ENCODE measurements around the gene KRT82.

KRT82 gene

GRCh38 chr12:52435659-52435999, 29.5 kb upstream of the KRT82 start:
- TF ChIP-seq FOXP2 (optimal IDR thresholded peaks at IDR 0.05; ENCODE audit: borderline replicate concordance, extremely low read depth, extremely low read length, insufficient read depth) (no peak), TAF1 (IDR thresholded peaks at IDR 0.05; ENCODE audit: borderline replicate concordance, insufficient read depth, low read length) (no peak), POLR2AphosphoS5 (IDR thresholded peaks at IDR 0.05; ENCODE audit: low read depth, low read length) (no peak), SIN3A (IDR thresholded peaks at IDR 0.05; ENCODE audit: borderline replicate concordance, insufficient read depth, low read length) (no peak), REST (IDR thresholded peaks at IDR 0.05; ENCODE audit: insufficient read depth in 1 of 2, low read depth in 2 of 2, low read length in 2 of 2) (no peak)

GRCh38 chr12:52434760-52435530, 28.8 kb upstream of the KRT82 start:
- TF ChIP-seq TAF1 (IDR thresholded peaks at IDR 0.05; ENCODE audit: borderline replicate concordance, insufficient read depth, low read length) (no peak), SIN3A (IDR thresholded peaks at IDR 0.05; ENCODE audit: borderline replicate concordance, insufficient read depth, low read length) (no peak), FOXP2 (optimal IDR thresholded peaks at IDR 0.05; ENCODE audit: borderline replicate concordance, extremely low read depth, extremely low read length, insufficient read depth) (no peak), REST (IDR thresholded peaks at IDR 0.05; ENCODE audit: insufficient read depth in 1 of 2, low read depth in 2 of 2, low read length in 2 of 2) (no peak), POLR2AphosphoS5 (IDR thresholded peaks at IDR 0.05; ENCODE audit: low read depth, low read length) (no peak)

DNA sequence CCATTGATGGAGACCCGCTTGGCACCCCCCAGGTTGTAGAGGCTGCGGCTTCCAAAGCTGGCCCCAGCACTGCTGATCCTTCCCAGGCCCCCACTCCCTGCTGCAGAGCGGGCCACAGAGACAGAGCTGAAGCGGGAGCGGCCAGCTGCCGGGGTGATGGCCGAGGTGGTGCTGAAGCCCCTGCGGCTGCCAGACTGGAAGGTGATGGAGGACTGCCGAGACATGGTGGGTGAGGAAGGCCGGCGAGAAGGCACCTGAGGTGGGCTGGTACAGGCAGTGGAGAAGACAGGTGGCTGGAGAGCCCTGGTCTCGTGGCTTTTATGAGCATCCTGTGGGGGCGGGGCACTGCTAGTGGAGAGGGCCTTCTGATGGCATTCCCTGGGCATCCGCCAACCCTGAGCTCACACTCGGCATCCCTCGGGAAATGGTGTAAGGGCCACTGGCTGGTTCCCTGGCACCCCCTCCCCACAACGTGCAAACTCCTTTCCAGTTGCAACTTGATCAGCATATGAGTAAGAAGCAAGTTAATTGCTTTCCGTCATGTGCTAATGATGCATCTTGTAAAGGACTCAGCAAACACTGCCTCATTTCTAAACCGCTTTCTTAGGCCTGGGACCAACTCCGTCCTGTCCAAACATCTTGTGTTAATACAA, 28.1 kb upstream of the KRT82 start, which contains the start of gene KRT75:
TSS of gene KRT75 (minus strand) at position 291 of the 653 bp plus-strand sequence. CDS start at position 224, 67 bp downstream.
- no peak for TF ChIP-seq TAF1 (IDR thresholded peaks at IDR 0.05; ENCODE audit: borderline replicate concordance, insufficient read depth, low read length)
- TF ChIP-seq SIN3A (IDR thresholded peaks at IDR 0.05; ENCODE audit: borderline replicate concordance, insufficient read depth, low read length) = no peak
- TF ChIP-seq FOXP2 (optimal IDR thresholded peaks at IDR 0.05; ENCODE audit: borderline replicate concordance, extremely low read depth, extremely low read length, insufficient read depth) = no peak
- TF ChIP-seq POLR2AphosphoS5 (IDR thresholded peaks at IDR 0.05; ENCODE audit: low read depth, low read length) = no peak
- no peak for TF ChIP-seq REST (IDR thresholded peaks at IDR 0.05; ENCODE audit: insufficient read depth in 1 of 2, low read depth in 2 of 2, low read length in 2 of 2)

DNA sequence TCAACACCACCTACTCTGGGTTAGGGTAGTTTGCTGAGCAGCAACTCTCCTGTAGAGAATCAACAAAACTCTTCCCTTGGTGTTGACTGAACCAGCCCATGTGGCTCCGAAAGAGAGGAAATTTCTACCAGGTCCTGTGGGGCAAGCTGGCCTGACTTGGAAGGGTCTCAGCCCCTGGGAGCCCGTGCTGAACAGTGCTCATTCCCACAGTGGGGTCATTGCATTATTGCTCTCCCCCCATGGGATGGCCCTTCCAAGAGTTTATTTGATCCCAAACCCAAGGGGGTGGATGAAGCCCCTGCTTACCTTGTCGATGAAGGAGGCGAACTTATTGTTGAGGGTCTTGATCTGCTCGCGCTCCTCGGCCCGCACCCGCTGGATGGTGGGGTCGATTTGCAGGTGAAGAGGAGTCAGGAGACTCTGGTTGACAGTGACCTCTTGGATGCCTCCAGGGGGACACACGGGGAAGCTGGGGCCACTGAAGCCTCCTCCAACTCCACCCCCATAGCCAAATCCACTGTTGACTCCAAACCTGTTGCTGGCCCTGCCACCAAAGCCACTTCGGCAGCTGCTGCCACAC, 27.5 kb upstream of the KRT82 start:
- TF ChIP-seq POLR2AphosphoS5 (IDR thresholded peaks at IDR 0.05; ENCODE audit: low read depth, low read length) = no peak
- no peak for TF ChIP-seq SIN3A (IDR thresholded peaks at IDR 0.05; ENCODE audit: borderline replicate concordance, insufficient read depth, low read length)
- TF ChIP-seq REST (IDR thresholded peaks at IDR 0.05; ENCODE audit: insufficient read depth in 1 of 2, low read depth in 2 of 2, low read length in 2 of 2) = no peak
- no peak for TF ChIP-seq FOXP2 (optimal IDR thresholded peaks at IDR 0.05; ENCODE audit: borderline replicate concordance, extremely low read depth, extremely low read length, insufficient read depth)
- TF ChIP-seq TAF1 (IDR thresholded peaks at IDR 0.05; ENCODE audit: borderline replicate concordance, insufficient read depth, low read length) = no peak
